Measurements from ENCODE around the gene PIK3CA. TPM values are rescaled to one million over a fixed set of nuclear protein-coding genes. Genes with fewer than 3 reads are reported as not detected.

The PIK3CA gene
- total RNA-seq, 1 donor from 2014 or later = 20.0 TPM

- DNase-seq = no peak
- Mint-ChIP-seq H3K27ac (ENCODE audit: unreplicated experiment) (no peak overlapping the region), H3K4me1 (ENCODE audit: low read depth, unreplicated experiment) (peaks cover 4% of the 10 kb centered on the region), H3K4me3 (ENCODE audit: unreplicated experiment) (no peak overlapping the region), H3K36me3 (ENCODE audit: unreplicated experiment) (no peaks in the 10 kb centered on the region), H3K27me3 (ENCODE audit: unreplicated experiment) (no peaks in the 10 kb centered on the region), H3K9me3 (ENCODE audit: unreplicated experiment) (no peaks in the 10 kb centered on the region)
- TF ChIP-seq, protein P1, sequence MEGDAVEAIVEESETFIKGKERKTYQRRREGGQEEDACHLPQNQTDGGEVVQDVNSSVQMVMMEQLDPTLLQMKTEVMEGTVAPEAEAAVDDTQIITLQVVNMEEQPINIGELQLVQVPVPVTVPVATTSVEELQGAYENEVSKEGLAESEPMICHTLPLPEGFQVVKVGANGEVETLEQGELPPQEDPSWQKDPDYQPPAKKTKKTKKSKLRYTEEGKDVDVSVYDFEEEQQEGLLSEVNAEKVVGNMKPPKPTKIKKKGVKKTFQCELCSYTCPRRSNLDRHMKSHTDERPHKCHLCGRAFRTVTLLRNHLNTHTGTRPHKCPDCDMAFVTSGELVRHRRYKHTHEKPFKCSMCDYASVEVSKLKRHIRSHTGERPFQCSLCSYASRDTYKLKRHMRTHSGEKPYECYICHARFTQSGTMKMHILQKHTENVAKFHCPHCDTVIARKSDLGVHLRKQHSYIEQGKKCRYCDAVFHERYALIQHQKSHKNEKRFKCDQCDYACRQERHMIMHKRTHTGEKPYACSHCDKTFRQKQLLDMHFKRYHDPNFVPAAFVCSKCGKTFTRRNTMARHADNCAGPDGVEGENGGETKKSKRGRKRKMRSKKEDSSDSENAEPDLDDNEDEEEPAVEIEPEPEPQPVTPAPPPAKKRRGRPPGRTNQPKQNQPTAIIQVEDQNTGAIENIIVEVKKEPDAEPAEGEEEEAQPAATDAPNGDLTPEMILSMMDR (IDR thresholded peaks at IDR 0.05; ENCODE audit: partially characterized antibody, unreplicated experiment) = no peak
Measured at GRCh38 chr3:179156775-179157174, 8.6 kb downstream of the PIK3CA start.

DNA sequence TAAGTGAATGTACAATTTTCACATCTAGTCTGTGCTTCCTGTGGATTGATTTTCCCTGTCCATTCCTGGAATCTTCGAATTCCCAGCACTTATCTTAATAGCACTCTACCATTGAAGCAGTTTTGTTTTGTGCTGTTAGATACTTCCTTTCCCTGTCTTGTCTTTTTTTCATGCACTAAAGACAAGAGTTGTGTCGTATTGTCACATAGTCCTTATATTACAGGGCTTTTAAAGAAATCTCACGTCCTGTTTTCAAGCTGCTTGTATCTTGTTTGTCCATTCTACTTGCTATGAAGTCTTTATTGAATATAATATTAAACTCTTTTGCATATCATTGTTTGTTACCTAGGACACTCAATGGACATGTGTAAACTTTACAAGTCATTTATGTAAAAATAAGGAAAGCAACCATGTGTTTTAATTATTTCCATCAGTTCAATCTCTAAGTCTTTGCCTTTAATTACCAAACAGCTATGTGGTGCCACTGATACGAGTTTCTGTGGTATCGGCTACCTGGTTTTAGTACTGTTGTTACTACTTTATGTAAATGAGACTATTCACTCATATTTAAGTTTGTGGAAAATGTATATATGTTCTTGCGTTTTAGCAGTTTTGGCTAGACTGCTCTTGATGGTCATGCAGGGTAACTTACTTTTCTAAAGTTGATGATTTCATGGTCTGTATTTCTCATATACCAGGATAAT is 10.3 kb downstream of the PIK3CA start:
- Mint-ChIP-seq H3K4me1 (ENCODE audit: low read depth, unreplicated experiment) (peaks cover 4% of the 10 kb centered on the region), H3K27me3 (ENCODE audit: unreplicated experiment) (no peaks in the 10 kb centered on the region), H3K36me3 (ENCODE audit: unreplicated experiment) (no peaks in the 10 kb centered on the region), H3K9me3 (ENCODE audit: unreplicated experiment) (peaks cover 2% of the 10 kb centered on the region), H3K4me3 (ENCODE audit: unreplicated experiment) (no peak overlapping the region), H3K27ac (ENCODE audit: unreplicated experiment) (no peak overlapping the region)
- DNase-seq = no peak
- TF ChIP-seq, protein P1 (IDR thresholded peaks at IDR 0.05; ENCODE audit: partially characterized antibody, unreplicated experiment) = no peak

- no peak for DNase-seq
- Mint-ChIP-seq H3K4me1 (ENCODE audit: low read depth, unreplicated experiment) (peaks cover 5% of the 10 kb centered on the region), H3K36me3 (ENCODE audit: unreplicated experiment) (no peaks in the 10 kb centered on the region), H3K4me3 (ENCODE audit: unreplicated experiment) (no peak overlapping the region), H3K9me3 (ENCODE audit: unreplicated experiment) (peaks cover 2% of the 10 kb centered on the region), H3K27ac (ENCODE audit: unreplicated experiment) (no peak overlapping the region), H3K27me3 (ENCODE audit: unreplicated experiment) (no peaks in the 10 kb centered on the region)
- TF ChIP-seq, protein P1 (IDR thresholded peaks at IDR 0.05; ENCODE audit: partially characterized antibody, unreplicated experiment) = no peak
Measured at GRCh38 chr3:179163503-179163902, 15.3 kb downstream of the PIK3CA start.

- no peaks in the 10 kb centered on the region for H3K36me3 Mint-ChIP-seq (ENCODE audit: unreplicated experiment)
- no peak overlapping the region for H3K4me3 Mint-ChIP-seq (ENCODE audit: unreplicated experiment)
- TF ChIP-seq, protein P1 (IDR thresholded peaks at IDR 0.05; ENCODE audit: partially characterized antibody, unreplicated experiment) = no peak
- no peak for DNase-seq
- H3K27me3 Mint-ChIP-seq (ENCODE audit: unreplicated experiment) = no peaks in the 10 kb centered on the region
- H3K9me3 Mint-ChIP-seq (ENCODE audit: unreplicated experiment) = peaks cover 2% of the 10 kb centered on the region
- peaks cover 5% of the 10 kb centered on the region for H3K4me1 Mint-ChIP-seq (ENCODE audit: low read depth, unreplicated experiment)
- no peak overlapping the region for H3K27ac Mint-ChIP-seq (ENCODE audit: unreplicated experiment)
Measured at GRCh38 chr3:179164857-179165256, 16.7 kb downstream of the PIK3CA start.

DNA sequence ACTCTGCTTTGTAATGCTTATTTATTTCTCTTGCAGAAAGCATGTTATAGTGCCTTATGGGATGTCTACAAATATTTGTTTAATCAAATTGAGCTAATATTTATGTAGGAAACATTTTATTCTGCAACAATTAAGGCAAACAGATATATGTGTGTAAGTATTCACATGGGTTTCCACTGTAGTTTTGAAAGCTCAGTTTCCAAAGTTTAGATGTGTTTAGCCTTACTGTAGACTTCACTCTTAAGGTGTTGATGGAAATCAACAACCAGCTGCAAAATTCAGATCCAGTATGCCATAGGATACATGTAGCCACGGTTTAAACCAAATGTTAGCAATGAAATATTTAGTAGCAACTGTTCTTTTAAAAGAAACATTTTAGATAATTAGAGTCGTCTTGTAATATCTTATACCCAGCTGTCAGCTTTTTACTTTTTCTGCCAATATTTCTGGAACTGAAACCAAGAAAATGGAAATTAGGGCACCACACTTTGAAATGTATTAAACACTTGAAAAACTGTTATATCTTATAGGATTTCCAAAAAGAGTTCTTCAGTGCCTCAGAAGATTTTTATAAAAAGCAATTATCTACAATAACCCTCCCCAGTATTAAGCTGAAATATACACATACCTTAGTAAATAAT is 18.5 kb downstream of the PIK3CA start:
- Mint-ChIP-seq H3K27ac (ENCODE audit: unreplicated experiment) (no peak overlapping the region), H3K36me3 (ENCODE audit: unreplicated experiment) (no peaks in the 10 kb centered on the region), H3K4me3 (ENCODE audit: unreplicated experiment) (no peak overlapping the region), H3K4me1 (ENCODE audit: low read depth, unreplicated experiment) (peaks cover 5% of the 10 kb centered on the region), H3K9me3 (ENCODE audit: unreplicated experiment) (peaks cover 2% of the 10 kb centered on the region), H3K27me3 (ENCODE audit: unreplicated experiment) (no peaks in the 10 kb centered on the region)
- TF ChIP-seq, protein P1 (IDR thresholded peaks at IDR 0.05; ENCODE audit: partially characterized antibody, unreplicated experiment) = no peak
- no peak for DNase-seq
